ENCODE data around the gene GLIPR2.
A peak's percentile ranks its signal among the peaks of the same experiment; 100 is the strongest.

The GLIPR2 gene

GRCh38 chr9:36188212-36188611 lies 51.7 kb downstream of the GLIPR2 start:
- Histone ChIP-seq H3K9ac (ENCODE audit: low read depth, low read length) (no peak overlapping the region), H3K27me3 (ENCODE audit: insufficient read depth, low read length) (no peaks in the 10 kb centered on the region), H3K4me1 (ENCODE audit: insufficient read depth, low read length) (peaks cover 18% of the 10 kb centered on the region; the same call in 1 of the 2 replicates), H3K36me3 (ENCODE audit: insufficient read depth, low read length) (0 out of 2 replicates have a peak, but pooled peaks cover 2% of the 10 kb centered on the region), H3K27ac (ENCODE audit: low read depth, low read length) (no peak overlapping the region), H3K9me3 (ENCODE audit: insufficient read depth, low read depth, low read length) (no peaks in the 10 kb centered on the region), H3K4me3 (ENCODE audit: low read length) (no peak overlapping the region)
- 90% methylated on average over 5 of the region's 5 CpGs for WGBS

DNA sequence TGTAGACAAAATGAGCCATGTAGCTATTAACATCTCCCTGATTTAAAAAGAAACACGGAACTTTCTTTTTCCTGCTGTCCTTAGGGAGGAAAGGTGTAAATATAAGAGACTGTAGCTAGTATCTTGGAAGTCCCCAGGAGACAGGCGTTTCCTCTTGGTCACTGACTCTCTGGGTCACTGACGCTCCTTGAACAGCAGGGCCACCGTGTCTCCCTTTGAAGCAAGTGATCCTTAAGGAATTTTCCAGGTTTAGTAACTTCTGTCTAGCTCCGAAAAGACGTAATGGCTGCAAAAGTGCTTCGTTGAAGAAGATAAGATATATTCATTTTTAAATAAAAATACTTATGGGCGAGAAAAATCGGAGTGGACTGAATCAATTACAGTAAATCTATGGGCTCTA lies 53.4 kb downstream of the GLIPR2 start:
- Histone ChIP-seq H3K27ac (ENCODE audit: low read depth, low read length) (peak overlapping the region; percentile 70; the same call in 1 of the 2 replicates), H3K4me1 (ENCODE audit: insufficient read depth, low read length) (peaks cover 18% of the 10 kb centered on the region; the same call in 1 of the 2 replicates), H3K9ac (ENCODE audit: low read depth, low read length) (peak overlapping the region; percentile 64), H3K9me3 (ENCODE audit: insufficient read depth, low read depth, low read length) (no peaks in the 10 kb centered on the region), H3K27me3 (ENCODE audit: insufficient read depth, low read length) (no peaks in the 10 kb centered on the region), H3K4me3 (ENCODE audit: low read length) (peak overlapping the region; percentile 93), H3K36me3 (ENCODE audit: insufficient read depth, low read length) (peaks cover 17% of the 10 kb centered on the region)
- WGBS, result 18% methylated on average over 6 of the region's 9 CpGs

GRCh38 chr9:36190388-36191289 lies 54.1 kb downstream of the GLIPR2 start, which contains the start of gene CLTA:
CLTA (plus strand) TSS chr9:36190921; CDS start chr9:36191057, 136 bp downstream.
- H3K27me3 ChIP-seq (ENCODE audit: insufficient read depth, low read length), result no peaks in the 10 kb centered on the region
- peak within 1 kb of the TSS; percentile 93 for H3K4me3 ChIP-seq (ENCODE audit: low read length)
- no peaks in the 10 kb centered on the region for H3K9me3 ChIP-seq (ENCODE audit: insufficient read depth, low read depth, low read length)
- peaks cover 18% of the 10 kb centered on the region; the same call in 1 of the 2 replicates for H3K4me1 ChIP-seq (ENCODE audit: insufficient read depth, low read length)
- WGBS, result under 1% methylated on average over 68 of the region's 68 CpGs
- peak within 1 kb of the TSS; percentile 88 for H3K9ac ChIP-seq (ENCODE audit: low read depth, low read length)
- H3K36me3 ChIP-seq (ENCODE audit: insufficient read depth, low read length), result peaks cover 21% of the 10 kb centered on the region
- peak within 1 kb of the TSS; percentile 78 for H3K27ac ChIP-seq (ENCODE audit: low read depth, low read length)

DNA sequence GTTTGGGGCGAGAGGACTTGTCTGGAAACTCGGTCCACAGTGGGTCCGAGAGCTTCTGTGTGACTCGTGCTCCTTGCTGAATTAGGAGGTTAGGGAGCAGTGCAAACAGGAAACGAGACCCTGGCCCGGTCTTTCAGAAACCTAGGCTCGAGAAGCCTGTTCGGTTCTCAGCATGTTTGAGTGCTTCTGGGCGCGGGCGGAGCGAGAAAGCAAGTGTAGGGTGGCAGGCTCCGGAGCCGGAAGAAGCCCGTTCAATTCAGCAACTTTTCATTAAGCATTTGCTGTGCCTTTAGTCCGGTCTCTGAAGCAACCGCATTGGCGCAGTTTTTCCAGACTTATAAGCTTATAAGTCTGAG lies 54.7 kb downstream of the GLIPR2 start:
- Histone ChIP-seq H3K9me3 (ENCODE audit: insufficient read depth, low read depth, low read length) (no peaks in the 10 kb centered on the region), H3K36me3 (ENCODE audit: insufficient read depth, low read length) (peaks cover 21% of the 10 kb centered on the region), H3K4me1 (ENCODE audit: insufficient read depth, low read length) (peaks cover 18% of the 10 kb centered on the region; the same call in 1 of the 2 replicates), H3K9ac (ENCODE audit: low read depth, low read length) (peak overlapping the region; percentile 88), H3K4me3 (ENCODE audit: low read length) (peak overlapping the region; percentile 93), H3K27ac (ENCODE audit: low read depth, low read length) (peak overlapping the region; percentile 78), H3K27me3 (ENCODE audit: insufficient read depth, low read length) (no peaks in the 10 kb centered on the region)
- WGBS, result under 1% methylated on average over 18 of the region's 18 CpGs

DNA sequence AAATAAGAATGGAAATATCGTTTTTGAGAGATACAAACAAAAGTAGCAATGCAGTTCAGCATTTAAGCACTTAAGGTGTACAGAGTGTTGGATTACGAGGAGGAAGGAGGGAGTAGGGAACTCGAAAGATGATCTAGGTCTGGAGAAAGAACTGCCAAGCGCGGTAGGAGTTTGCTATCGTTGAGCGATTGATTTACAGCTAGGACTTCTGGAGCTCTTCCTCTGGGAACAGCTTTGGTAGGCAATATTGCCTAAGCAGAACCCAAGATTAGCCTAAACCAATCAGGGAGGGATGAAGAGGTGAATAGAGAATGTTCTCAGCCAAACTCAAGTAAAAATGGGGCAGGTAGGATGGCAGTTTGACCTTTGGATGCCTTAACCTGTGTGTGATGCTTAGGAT lies 55.2 kb downstream of the GLIPR2 start:
- H3K36me3 ChIP-seq (ENCODE audit: insufficient read depth, low read length), result peaks cover 25% of the 10 kb centered on the region
- 0 out of 2 replicates have a peak overlapping the region, but pooled peaks have one; percentile 78 for H3K27ac ChIP-seq (ENCODE audit: low read depth, low read length)
- peak overlapping the region; percentile 93 for H3K4me3 ChIP-seq (ENCODE audit: low read length)
- no peaks in the 10 kb centered on the region for H3K9me3 ChIP-seq (ENCODE audit: insufficient read depth, low read depth, low read length)
- WGBS, result 5% methylated on average over 7 of the region's 7 CpGs
- H3K27me3 ChIP-seq (ENCODE audit: insufficient read depth, low read length), result no peaks in the 10 kb centered on the region
- peaks cover 18% of the 10 kb centered on the region; the same call in 1 of the 2 replicates for H3K4me1 ChIP-seq (ENCODE audit: insufficient read depth, low read length)
- peak overlapping the region; percentile 88 for H3K9ac ChIP-seq (ENCODE audit: low read depth, low read length)

DNA sequence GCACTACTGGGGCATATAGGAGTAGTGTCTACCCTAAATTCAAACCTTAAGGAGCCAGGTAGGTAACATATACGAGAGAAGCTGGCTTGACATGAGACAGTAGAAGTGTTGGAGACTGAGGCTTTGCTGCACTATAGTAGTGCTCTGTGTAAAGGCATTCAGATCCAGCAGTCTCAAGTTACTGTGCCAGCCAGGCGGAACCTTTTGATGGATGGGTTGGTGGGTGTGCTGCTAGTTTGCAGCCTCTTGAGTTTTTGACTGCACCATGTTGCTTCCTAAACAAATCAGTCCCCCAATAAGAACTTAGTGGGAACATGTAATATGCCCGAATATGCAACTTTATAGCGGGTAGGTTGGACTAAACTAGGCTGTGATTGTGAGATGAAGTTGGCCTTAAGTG lies 55.7 kb downstream of the GLIPR2 start:
- H3K4me1 ChIP-seq (ENCODE audit: insufficient read depth, low read length), result peaks cover 18% of the 10 kb centered on the region; the same call in 1 of the 2 replicates
- no peaks in the 10 kb centered on the region for H3K27me3 ChIP-seq (ENCODE audit: insufficient read depth, low read length)
- 73% methylated on average over 4 of the region's 4 CpGs for WGBS
- H3K27ac ChIP-seq (ENCODE audit: low read depth, low read length), result no peak overlapping the region
- H3K4me3 ChIP-seq (ENCODE audit: low read length), result peak overlapping the region; percentile 93
- no peaks in the 10 kb centered on the region for H3K9me3 ChIP-seq (ENCODE audit: insufficient read depth, low read depth, low read length)
- peaks cover 29% of the 10 kb centered on the region for H3K36me3 ChIP-seq (ENCODE audit: insufficient read depth, low read length)
- H3K9ac ChIP-seq (ENCODE audit: low read depth, low read length), result peak overlapping the region; percentile 88

DNA sequence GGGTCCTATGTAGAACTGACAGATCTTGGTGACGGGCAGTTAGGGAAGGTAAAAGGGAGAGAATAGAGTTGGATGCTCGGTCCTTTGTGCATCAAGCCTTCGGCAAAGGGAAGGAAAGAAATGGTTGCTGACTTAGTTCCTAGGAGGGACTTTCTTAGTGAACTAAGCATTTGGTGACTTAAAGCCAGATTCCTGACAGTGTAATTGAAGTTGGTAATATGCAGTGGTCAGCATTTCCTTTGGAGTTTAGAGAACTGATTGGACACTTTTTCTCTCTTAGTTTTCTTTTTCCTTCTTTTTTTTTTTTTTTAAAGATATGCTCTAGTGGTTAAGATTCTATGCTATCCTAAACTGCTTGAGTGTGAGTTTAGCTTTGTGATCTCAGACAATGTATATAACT lies 56.5 kb downstream of the GLIPR2 start:
- no peaks in the 10 kb centered on the region for H3K27me3 ChIP-seq (ENCODE audit: insufficient read depth, low read length)
- H3K9me3 ChIP-seq (ENCODE audit: insufficient read depth, low read depth, low read length), result no peaks in the 10 kb centered on the region
- H3K27ac ChIP-seq (ENCODE audit: low read depth, low read length), result no peak overlapping the region
- H3K36me3 ChIP-seq (ENCODE audit: insufficient read depth, low read length), result peaks cover 37% of the 10 kb centered on the region
- H3K4me3 ChIP-seq (ENCODE audit: low read length), result peak overlapping the region; percentile 93
- peak overlapping the region; percentile 45; the same call in 1 of the 2 replicates for H3K9ac ChIP-seq (ENCODE audit: low read depth, low read length)
- 85% methylated on average over 3 of the region's 3 CpGs for WGBS
- H3K4me1 ChIP-seq (ENCODE audit: insufficient read depth, low read length), result peaks cover 18% of the 10 kb centered on the region; the same call in 1 of the 2 replicates

- no peaks in the 10 kb centered on the region for H3K9me3 ChIP-seq (ENCODE audit: insufficient read depth, low read depth, low read length)
- H3K9ac ChIP-seq (ENCODE audit: low read depth, low read length), result no peak overlapping the region; the same call in 1 of the 2 replicates
- H3K27ac ChIP-seq (ENCODE audit: low read depth, low read length), result no peak overlapping the region
- H3K27me3 ChIP-seq (ENCODE audit: insufficient read depth, low read length), result no peaks in the 10 kb centered on the region
- H3K36me3 ChIP-seq (ENCODE audit: insufficient read depth, low read length), result peaks cover 50% of the 10 kb centered on the region
- 89% methylated on average over 4 of the region's 4 CpGs for WGBS
- peaks cover 18% of the 10 kb centered on the region; the same call in 1 of the 2 replicates for H3K4me1 ChIP-seq (ENCODE audit: insufficient read depth, low read length)
- H3K4me3 ChIP-seq (ENCODE audit: low read length), result no peak overlapping the region
Observed at GRCh38 chr9:36194326-36195000, 57.9 kb downstream of the GLIPR2 start.

- Histone ChIP-seq H3K4me1 (ENCODE audit: insufficient read depth, low read length) (no peaks in the 10 kb centered on the region), H3K36me3 (ENCODE audit: insufficient read depth, low read length) (peaks cover 98% of the 10 kb centered on the region), H3K27ac (ENCODE audit: low read depth, low read length) (no peak overlapping the region), H3K9ac (ENCODE audit: low read depth, low read length) (no peak overlapping the region), H3K27me3 (ENCODE audit: insufficient read depth, low read length) (no peaks in the 10 kb centered on the region), H3K4me3 (ENCODE audit: low read length) (no peak overlapping the region), H3K9me3 (ENCODE audit: insufficient read depth, low read depth, low read length) (no peaks in the 10 kb centered on the region)
- 89% methylated on average over 11 of the region's 11 CpGs for WGBS
Observed at GRCh38 chr9:36204906-36205547, 68.5 kb downstream of the GLIPR2 start.

DNA sequence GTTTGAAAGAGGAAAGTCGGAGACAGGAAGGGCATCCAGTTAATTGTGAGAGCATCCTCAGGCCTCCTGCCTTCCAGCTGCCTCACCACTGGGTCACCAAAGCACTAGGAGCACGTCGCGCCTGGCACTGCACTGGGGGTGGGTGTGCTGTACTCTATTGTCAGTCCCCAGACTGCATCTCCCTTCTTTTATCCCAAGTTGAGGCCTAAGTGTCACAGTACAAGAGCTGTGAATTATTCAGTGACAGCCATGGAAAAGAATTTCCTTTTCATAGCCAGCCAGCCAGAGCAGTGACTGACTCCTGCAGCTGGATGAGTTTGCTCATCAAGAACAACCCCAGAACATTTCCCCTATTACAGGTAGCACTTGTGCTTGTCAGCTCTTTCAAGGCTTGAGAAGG lies 70.5 kb downstream of the GLIPR2 start:
- H3K36me3 ChIP-seq (ENCODE audit: insufficient read depth, low read length), result peaks cover 98% of the 10 kb centered on the region
- H3K9me3 ChIP-seq (ENCODE audit: insufficient read depth, low read depth, low read length), result no peaks in the 10 kb centered on the region
- no peak overlapping the region for H3K9ac ChIP-seq (ENCODE audit: low read depth, low read length)
- H3K4me1 ChIP-seq (ENCODE audit: insufficient read depth, low read length), result no peaks in the 10 kb centered on the region
- 94% methylated on average over 4 of the region's 4 CpGs for WGBS
- H3K27ac ChIP-seq (ENCODE audit: low read depth, low read length), result no peak overlapping the region
- H3K4me3 ChIP-seq (ENCODE audit: low read length), result no peak overlapping the region
- no peaks in the 10 kb centered on the region for H3K27me3 ChIP-seq (ENCODE audit: insufficient read depth, low read length)
